ENCODE measurements around the gene TTLL11.

DNA sequence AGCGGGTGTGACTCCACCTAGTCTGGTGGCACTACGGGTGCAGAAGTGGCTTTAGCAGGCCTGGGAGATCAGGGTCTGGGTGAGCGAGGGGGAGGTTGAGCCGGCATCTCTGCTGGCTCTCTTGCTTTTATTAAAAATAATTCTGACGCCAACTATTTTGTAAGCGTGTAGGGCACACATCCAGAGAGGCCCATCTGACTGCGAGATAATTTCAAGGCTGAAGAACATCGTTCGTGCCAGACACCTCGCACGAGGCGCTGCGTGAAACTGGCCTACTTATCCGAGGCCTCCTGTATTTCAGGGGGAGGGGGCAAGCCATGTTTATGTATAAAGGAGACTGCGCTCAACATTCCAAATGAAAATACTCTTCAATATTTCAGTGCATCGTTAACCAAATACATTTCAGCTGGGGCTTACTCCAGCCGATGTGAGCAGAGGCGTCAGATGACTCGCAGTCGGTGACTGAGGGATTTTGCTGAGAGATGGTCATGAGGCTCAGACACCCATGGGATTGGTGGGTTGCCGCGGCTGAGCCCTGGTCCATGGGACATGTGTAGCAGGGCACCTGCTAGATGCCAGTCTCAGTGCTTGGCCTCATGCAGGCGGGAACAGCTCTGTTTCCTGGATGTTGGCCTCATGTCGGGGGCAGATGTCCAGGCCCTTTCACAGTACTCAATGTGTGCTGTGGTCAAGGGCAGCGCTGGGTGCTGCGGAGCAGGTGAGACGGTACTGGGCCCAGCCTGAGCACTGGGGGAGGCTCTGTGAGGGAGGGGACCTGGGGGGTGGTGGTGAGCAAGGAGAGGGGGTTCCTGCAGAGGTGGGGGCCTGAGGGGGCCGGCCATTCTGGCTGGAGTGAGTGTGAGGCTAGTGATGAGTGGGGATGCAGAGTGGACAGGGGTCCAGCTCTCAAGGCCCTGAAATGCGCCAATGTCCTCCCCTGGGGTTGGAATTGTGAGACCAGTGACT is 240.2 kb downstream of the TTLL11 start:
- TF ChIP-seq, protein P1, sequence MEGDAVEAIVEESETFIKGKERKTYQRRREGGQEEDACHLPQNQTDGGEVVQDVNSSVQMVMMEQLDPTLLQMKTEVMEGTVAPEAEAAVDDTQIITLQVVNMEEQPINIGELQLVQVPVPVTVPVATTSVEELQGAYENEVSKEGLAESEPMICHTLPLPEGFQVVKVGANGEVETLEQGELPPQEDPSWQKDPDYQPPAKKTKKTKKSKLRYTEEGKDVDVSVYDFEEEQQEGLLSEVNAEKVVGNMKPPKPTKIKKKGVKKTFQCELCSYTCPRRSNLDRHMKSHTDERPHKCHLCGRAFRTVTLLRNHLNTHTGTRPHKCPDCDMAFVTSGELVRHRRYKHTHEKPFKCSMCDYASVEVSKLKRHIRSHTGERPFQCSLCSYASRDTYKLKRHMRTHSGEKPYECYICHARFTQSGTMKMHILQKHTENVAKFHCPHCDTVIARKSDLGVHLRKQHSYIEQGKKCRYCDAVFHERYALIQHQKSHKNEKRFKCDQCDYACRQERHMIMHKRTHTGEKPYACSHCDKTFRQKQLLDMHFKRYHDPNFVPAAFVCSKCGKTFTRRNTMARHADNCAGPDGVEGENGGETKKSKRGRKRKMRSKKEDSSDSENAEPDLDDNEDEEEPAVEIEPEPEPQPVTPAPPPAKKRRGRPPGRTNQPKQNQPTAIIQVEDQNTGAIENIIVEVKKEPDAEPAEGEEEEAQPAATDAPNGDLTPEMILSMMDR (IDR thresholded peaks at IDR 0.05; ENCODE audit: low read depth, low read length, poor library complexity, severe bottlenecking): no peak
- no peak for TF ChIP-seq EZH2phosphoT487 (IDR thresholded peaks at IDR 0.05; ENCODE audit: borderline replicate concordance, low read length)

Data from DOHH2 (cell line).